Measurements from ENCODE around the gene PIGN.
"Not testable (repeated sequence)": the region's sequence is repeated elsewhere in the genome, so short reads cannot be mapped to it uniquely, and the experiment has no call there.

Gene PIGN

DNA sequence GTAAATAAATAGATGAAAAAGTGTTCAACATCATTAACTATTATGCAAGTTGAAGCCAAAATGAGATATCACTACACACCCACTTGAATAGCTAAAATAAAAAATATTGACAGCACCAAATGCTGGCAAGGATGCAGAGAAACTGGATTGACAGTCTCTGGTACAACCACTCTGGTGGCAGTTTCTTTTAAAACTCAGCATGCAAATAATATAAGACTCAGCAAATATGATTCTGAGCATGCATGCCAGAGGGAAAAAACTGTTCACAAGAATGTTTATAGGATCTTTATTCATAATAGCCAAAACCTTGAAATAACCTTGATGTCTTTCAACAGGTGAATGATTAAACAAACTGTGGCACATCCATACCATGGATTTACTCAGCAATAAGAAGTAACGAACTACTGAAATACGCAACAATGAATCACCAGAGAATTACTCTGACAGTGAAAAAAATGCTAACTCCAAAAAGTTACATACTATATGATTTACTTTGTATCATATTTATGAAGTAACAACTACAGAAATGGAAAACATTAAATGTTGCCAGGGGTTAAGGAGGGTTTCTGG, 131.8 kb downstream of the PIGN start:
- no peak for DNase-seq

DNA sequence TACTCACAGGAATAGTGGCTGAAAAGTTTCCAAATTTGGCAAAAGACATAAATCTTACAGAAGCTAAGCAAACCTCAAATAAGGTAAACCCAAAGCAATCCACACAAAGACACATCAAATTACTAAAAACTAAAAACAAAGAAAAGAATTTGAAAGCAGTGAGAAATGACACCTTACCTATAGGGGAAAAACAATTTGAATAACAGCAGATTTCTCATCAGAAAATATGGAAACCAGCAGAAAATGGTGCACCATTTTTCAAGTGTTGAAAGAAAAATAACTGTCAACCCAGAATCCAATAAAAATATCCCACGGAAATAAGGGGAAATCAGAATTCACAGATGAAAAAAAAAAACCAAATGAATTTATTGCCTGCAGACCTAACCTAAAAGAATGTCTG, 138.6 kb downstream of the PIGN start:
- DNase-seq: no peak

DNA sequence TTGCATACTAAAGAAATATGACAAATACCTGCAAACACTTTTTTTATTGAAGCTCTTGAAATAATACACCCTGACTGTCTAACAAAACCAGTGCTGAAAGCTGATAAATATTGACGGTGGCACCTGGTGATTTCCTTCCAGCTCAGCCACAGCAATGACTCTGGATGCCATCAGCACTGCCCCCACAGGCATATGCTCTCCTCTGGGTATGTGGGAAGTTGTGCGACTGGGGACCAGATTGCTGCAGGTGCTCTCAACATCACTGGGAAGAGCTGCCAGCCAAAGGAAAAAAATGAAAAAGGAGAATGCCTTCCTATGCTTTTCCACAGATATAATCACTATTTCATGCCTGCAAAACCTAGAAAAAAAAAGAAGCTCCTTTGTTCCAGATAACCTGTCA, 141.5 kb downstream of the PIGN start:
- no peak for DNase-seq

GRCh38 chr18:62044490-62045000, 142.3 kb downstream of the PIGN start:
- no peak for DNase-seq

DNA sequence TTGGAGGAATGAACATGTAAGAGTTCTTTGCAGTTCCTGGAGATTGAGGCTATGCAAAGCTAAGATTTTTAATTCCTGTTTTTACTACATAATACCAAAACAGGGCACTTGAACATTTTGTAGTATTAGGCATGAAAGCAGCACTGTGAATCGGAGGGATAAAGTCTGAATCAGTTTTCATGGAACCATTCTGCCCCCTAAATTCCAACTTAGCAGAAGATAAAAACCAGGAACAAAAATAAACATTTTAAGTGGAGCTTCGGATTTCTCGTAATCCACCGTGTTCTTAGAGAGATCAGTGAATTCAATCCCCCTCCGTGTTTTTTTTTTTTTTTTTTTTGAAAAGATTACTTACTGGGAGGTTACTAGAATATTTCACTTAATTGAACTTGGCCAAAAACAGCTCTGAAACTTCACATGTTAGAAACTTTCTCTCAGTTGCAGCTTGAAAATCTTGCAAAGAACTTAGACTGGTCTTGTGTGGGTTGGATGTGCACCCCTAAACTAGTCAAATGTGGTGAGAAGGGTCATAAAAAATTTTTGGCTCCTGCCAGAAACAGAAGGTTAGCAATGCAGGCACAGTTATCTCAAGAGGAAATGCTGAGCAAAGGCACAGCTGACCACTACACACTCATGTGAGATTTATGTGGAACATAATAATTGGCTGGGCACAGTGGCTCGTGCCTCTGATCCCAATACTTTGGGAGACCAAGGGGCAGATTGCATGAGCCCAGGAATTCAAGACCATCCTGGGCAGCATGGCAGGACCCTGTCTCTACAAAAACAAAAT, 148.7 kb downstream of the PIGN start:
- DNase-seq: no peak

- no peak for DNase-seq
Measured at GRCh38 chr18:62037012-62037742, 149.7 kb downstream of the PIGN start.

DNA sequence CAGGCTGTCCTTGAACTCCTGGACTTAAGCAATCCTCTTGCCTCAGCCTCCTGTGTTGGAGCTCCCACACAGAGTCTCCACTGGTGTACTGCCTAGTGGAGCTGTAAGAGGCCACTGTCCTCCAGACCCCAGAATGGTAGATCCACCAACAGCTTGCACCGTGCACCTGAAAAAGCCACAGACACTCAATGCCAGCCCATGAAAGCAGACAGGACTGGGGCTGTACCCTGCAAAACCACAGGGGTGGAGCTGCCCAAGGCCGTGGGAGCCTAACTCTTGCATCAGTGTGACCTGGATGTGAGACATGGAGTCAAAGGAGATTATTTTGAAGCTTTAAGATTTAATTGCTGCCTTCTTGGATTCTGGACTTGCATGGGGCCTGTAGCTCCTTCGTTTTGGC, 152.6 kb downstream of the PIGN start:
- DNase-seq: not testable (repeated sequence)

- DNase-seq: no peak
Measured at GRCh38 chr18:62033756-62034155, 153.1 kb downstream of the PIGN start.

DNA sequence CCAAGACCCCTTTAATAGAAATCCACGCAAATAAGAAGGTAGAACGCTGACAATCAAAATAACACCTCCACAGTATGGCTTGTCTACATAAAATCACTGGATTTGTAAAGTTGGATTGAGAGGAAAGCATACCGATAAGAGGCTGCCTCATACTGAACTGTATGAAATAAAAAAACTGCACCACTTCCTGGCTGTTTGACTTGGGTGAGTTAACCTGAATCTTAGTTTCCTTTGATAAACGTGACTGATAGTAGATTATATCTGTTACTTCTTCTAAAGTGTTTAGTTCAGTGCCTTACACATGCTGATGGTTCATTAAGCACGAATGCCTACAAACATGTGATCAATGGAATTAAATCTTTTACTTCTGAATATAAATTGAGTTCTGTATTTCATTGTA, 153.6 kb downstream of the PIGN start:
- peak; percentile 16 for DNase-seq

DNA sequence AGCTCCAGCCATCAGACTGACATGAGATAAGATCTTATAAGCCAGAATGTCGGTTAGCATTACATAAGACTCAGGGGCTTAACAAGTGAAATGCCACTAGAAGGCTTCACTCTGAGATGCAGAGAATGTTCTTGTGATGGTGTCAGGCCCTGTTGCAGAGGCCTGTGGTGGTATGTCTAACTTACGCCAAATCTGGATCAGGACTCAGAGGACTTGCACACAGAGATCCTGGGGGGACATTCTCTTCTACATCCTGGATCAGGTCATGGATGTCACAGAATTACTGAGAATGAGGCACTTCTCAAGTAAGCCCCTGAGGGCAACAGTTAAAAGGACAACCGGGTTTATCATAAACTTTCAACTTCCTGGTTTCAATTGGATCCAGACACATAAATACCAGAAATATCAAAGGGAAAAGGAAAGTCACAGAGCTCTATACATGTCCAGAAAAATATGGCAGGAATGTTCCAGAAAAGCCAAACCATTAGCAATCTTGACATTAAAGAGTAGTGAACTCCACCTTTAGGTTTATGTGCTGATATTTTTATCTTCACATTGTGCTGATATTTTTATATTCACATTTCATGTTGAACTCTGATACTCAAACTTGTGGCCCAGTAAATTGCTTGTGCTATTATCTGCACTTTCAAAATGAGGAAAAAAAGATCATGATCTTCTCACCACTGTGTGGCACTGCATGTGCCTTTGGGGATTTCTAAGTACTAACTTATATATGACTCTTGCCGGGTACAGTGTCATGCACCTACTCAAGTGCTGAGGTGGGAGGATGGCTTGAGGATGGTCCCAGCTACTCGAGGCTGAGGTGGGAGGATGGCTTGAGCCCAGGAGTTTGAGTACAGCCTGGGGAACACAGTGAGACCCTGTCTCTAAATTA, 156.5 kb downstream of the PIGN start:
- DNase-seq: no peak

- no peak for DNase-seq
Measured at GRCh38 chr18:62028715-62029114, 158.1 kb downstream of the PIGN start.

GRCh38 chr18:62027914-62028520, 158.8 kb downstream of the PIGN start:
- no peak for DNase-seq

GRCh38 chr18:62026586-62026985, 160.3 kb downstream of the PIGN start:
- no peak for DNase-seq

DNA sequence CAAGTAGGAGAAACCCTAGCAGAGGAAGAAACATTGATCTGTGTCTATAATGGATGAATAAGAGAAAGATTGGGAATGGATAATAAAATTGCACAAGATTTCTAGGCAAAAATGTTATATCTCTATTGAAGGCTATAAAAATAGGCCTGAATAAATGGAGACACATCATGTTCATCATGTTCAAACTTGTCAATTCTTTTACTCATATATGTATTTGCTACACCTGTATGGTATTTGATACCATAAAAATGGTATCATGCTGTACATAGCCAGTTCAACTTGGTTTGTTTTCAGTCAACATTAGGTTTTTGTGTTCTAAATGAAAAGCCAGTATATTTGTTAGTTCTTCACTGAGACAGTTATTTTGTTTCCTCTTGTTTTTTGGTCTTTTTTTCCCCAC, 161.9 kb downstream of the PIGN start:
- DNase-seq: no peak

DNA sequence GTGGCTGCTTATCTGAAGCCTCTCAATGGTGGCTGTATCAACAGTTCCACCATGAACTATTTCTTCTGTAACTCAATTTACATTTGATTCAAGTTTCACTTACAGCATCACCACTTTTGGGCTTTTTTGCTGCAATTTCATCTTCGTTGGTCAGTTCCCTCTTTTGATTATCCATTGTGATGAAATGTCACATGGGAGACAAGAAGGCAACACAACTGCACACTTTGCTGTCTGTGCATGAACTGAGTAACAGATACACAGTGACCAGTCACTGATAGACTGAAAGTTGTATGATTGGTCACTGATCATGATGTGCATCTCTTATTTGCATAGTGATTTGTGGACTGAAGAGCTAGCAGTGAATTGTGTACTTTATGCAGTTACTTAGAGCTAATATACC, 163.3 kb downstream of the PIGN start:
- DNase-seq: no peak

DNA sequence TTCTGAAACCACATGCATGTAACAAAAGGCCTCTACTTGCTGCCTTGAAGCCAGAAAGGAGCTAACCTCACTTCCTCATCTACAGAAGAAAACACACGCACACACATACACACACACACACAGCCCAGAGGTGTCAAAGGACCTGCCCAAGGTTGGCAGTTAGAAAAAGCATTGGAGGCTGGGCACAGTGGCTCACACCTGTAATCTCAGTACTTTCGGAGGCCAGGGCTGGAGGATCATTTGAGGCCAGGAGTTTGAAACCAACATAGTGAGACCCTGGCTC, 168.2 kb downstream of the PIGN start:
- DNase-seq: peak; percentile 9

- DNase-seq: no peak
Measured at GRCh38 chr18:62018034-62018758, 168.7 kb downstream of the PIGN start.

DNA sequence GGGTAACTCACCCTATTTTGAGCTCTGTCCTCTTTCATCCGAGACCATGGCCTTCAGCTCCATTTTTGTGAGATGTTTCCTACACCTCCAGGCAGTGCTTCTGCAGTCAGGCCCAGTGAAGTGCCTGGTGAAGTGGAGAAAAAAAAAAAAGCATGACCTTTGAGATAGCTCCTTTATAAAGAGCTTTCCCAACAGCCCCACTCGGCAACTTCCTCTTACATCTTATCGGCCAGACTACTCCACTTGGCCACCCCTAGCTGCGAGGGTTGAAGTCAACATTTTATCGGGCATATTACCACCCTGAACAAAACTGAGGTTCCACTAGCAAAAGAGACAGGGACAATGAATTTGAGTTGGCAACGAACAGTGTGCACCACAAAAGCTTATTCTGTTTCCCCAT, 169.2 kb downstream of the PIGN start:
- no peak for DNase-seq

GRCh38 chr18:62011416-62011815, 175.4 kb downstream of the PIGN start:
- no peak for DNase-seq

DNA sequence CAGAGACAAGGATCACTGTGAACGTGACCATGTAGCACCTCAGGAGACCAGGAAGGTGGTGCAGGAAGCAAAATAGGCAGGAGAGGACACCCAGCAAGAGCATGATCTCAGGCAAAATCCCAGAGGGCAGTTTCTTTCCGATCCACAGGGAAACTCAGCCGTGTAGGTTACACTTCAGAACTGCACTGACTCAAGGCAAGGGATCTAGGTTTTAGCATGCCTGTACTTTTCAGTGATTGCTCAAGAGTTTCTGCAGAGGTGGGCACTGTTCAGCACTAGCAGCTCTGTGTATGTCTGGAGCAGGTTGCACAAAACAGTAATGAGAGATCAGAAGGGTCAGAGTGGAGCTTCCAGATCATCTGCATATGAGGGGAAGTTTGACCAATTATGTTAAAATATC, 177.3 kb downstream of the PIGN start:
- no peak for DNase-seq

DNA sequence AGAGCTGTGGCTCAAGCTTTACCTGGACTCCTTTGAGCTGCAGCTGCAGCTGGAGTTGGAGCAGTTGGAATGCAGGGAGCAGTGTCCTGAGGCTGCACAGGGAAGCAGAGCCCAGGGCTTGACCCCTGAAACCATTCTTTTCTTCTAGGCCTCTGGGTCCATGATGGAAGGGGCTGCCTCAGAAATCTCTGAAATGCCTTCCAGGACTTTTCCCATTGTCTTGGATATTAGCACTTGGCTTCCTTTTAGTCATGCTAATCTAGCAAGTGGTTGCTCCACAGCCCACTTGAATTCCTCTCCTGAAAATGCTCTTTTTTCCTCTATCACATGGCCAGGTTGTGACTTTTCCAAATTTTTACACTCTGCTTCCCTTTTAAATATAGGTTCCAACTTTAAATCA, 185.5 kb downstream of the PIGN start:
- no peak for DNase-seq

- DNase-seq: peak; percentile 57
Measured at GRCh38 chr18:61998957-61999356, 187.9 kb downstream of the PIGN start.
